Measurements from ENCODE around the gene LRP8.

DNA sequence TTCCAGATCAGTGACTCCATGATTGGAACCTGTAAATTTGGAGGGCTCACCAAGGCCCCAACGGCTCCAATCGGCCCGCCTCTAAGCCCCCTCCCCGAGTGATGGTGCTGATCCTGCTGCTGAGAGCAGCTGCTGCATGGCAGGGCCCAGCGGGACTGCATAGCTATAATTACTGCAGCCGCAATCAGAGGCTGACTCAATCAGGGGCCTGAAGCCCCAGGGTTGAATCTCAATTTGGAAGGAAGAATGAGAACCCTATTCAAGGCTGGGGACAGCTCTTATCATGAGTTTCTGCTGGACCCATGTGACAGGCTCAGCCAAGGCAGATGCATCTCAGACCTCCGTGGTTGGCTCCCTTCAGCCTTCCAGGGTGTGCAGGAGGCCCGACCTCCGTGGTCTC lies 46.7 kb downstream of the LRP8 start:
- TF ChIP-seq TAF15 (IDR thresholded peaks at IDR 0.05; ENCODE audit: low read depth, low read length, poor library complexity, severe bottlenecking) (no peak), EZH2 (conservative IDR thresholded peaks at IDR 0.05; ENCODE audit: low read depth, low read length) (no peak)
